ENCODE data around the gene AHDC1. TPM values are rescaled to one million over a fixed set of nuclear protein-coding genes. Genes with fewer than 3 reads are reported as not detected.

Gene AHDC1
- total and polyA plus RNA-seq, 9 donors, result 11.2 to 159 (median 82.1) TPM

GRCh38 chr1:27650171-27650538, 46.2 kb upstream of the AHDC1 start:
- H3K27ac ChIP-seq, result no peak overlapping the region
- WGBS, 3 donors, result 39 to 64% (median 58%) methylated on average over 1 of the region's 1 CpG
- intact Hi-C loops (cut with DNase I), result no loop called here

DNA sequence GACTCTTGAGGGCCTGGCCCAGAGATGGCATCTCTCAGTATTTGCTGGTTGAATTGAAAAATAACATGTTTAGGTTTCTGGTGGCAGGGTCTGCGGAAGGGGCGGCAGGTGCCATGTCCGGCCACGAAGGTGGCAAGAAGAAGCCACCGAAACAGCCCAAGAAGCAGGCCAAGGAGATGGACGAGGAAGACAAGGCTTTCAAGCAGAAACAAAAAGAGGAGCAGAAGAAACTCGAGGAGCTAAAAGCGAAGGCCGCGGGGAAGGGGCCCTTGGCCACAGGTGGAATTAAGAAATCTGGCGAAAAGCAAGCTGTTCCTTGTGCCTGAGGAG, 45.3 kb upstream of the AHDC1 start:
- 86 to 93% (median 92%) methylated on average over 11 of the region's 11 CpGs for WGBS, 3 donors
- H3K36me3 ChIP-seq, result no peaks in the 10 kb centered on the region
- intact Hi-C loops (cut with DNase I), result no loop called here
- no peaks in the 10 kb centered on the region for H3K27me3 ChIP-seq
- no peak overlapping the region for H3K4me3 ChIP-seq
- H3K4me1 ChIP-seq (ENCODE audit: insufficient read depth), result no peaks in the 10 kb centered on the region
- TF ChIP-seq CTCF (IDR thresholded peaks at IDR 0.05) (no peak), EP300 (IDR thresholded peaks at IDR 0.05) (no peak), POLR2A (IDR thresholded peaks at IDR 0.05) (no peak)
- H3K9me3 ChIP-seq, result no peaks in the 10 kb centered on the region
- H3K27ac ChIP-seq, result no peak overlapping the region
- no peak for DNase-seq

More at GRCh38 chr1:27650171-27650538, 46.2 kb upstream of the AHDC1 start:
- no peak for DNase-seq
- H3K36me3 ChIP-seq, result no peaks in the 10 kb centered on the region
- TF ChIP-seq EP300 (IDR thresholded peaks at IDR 0.05) (no peak), CTCF (IDR thresholded peaks at IDR 0.05) (no peak)
- H3K4me1 ChIP-seq (ENCODE audit: insufficient read depth), result no peaks in the 10 kb centered on the region
- no peaks in the 10 kb centered on the region for H3K27me3 ChIP-seq
- no peak overlapping the region for H3K4me3 ChIP-seq
- no peaks in the 10 kb centered on the region for H3K9me3 ChIP-seq

GRCh38 chr1:27648602-27649305, 44.8 kb upstream of the AHDC1 start:
- Histone ChIP-seq H3K4me3 (no peak overlapping the region), H3K9me3 (no peaks in the 10 kb centered on the region), H3K27ac (no peak overlapping the region), H3K36me3 (no peaks in the 10 kb centered on the region), H3K4me1 (ENCODE audit: insufficient read depth) (no peaks in the 10 kb centered on the region), H3K27me3 (no peaks in the 10 kb centered on the region)
- intact Hi-C loops (cut with DNase I), result no loop called here
- TF ChIP-seq EP300 (IDR thresholded peaks at IDR 0.05), result no peak
- TF ChIP-seq POLR2A (IDR thresholded peaks at IDR 0.05), result no peak
- TF ChIP-seq CTCF (IDR thresholded peaks at IDR 0.05), result no peak
- DNase-seq, result no peak
- 49 to 62% (median 55%) methylated on average over 6 of the region's 6 CpGs for WGBS, 3 donors

GRCh38 chr1:27647328-27647727, 43.4 kb upstream of the AHDC1 start:
- intact Hi-C loops (cut with DNase I), result no loop called here
- no peaks in the 10 kb centered on the region for H3K36me3 ChIP-seq
- 92 to 94% (median 93%) methylated on average over 5 of the region's 5 CpGs for WGBS, 3 donors
- H3K4me1 ChIP-seq (ENCODE audit: insufficient read depth), result no peaks in the 10 kb centered on the region
- no peak overlapping the region for H3K27ac ChIP-seq
- no peak overlapping the region for H3K4me3 ChIP-seq
- no peaks in the 10 kb centered on the region for H3K9me3 ChIP-seq
- TF ChIP-seq CTCF (IDR thresholded peaks at IDR 0.05) (no peak), EP300 (IDR thresholded peaks at IDR 0.05) (no peak), POLR2A (IDR thresholded peaks at IDR 0.05) (no peak)
- H3K27me3 ChIP-seq, result no peaks in the 10 kb centered on the region
- DNase-seq, result no peak

All from ovary (tissue), 9 donors.